Measurements from ENCODE around the gene AKAP13. TPM values are rescaled to one million over a fixed set of nuclear protein-coding genes. Genes with fewer than 3 reads are reported as not detected.

Gene AKAP13
- polyA plus RNA-seq, 1 donor from 2014 or later = 10.0 TPM

DNA sequence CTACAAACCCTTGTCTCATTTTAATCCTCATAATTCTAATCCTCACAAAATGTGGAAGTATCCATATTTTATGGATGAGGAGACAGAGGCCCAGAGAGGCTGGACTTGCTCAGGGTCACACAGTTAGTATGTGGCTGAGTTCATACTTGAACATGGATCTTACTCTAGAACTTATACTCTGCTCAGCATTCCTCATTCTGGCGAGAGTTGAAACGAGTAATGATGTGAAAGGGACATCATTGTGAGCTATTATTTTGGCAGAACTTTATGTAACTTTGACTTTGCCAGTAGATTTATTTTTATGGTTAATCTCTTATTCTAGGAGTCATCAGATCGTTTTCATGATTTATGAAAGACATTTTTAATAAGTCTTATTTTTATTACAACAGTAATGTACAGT lies 17.5 kb downstream of the AKAP13 start:
- no peak overlapping the region for H3K4me3 ChIP-seq (ENCODE audit: low read length)
- no peak overlapping the region for H3K9ac ChIP-seq (ENCODE audit: low read length)
- no peak for TF ChIP-seq EP300 (conservative IDR thresholded peaks at IDR 0.05; ENCODE audit: poor library complexity, severe bottlenecking)
- no peak for TF ChIP-seq CTCF (IDR thresholded peaks at IDR 0.05; ENCODE audit: poor library complexity, severe bottlenecking)
- no peak for TF ChIP-seq EZH2 (IDR thresholded peaks at IDR 0.05; ENCODE audit: borderline replicate concordance, insufficient read depth, low read length, poor library complexity, severe bottlenecking)
- TF ChIP-seq RAD21 (conservative IDR thresholded peaks at IDR 0.05) = no peak
- TF ChIP-seq SMC3 (conservative IDR thresholded peaks at IDR 0.05; ENCODE audit: poor library complexity) = no peak
- TF ChIP-seq REST (IDR thresholded peaks at IDR 0.05; ENCODE audit: borderline replicate concordance) = no peak
- TF ChIP-seq TAF1 (IDR thresholded peaks at IDR 0.05; ENCODE audit: low read depth) = no peak
- no peak for TF ChIP-seq POLR2AphosphoS5 (IDR thresholded peaks at IDR 0.05)
- TF ChIP-seq MXI1 (conservative IDR thresholded peaks at IDR 0.05; ENCODE audit: poor library complexity, severe bottlenecking) = no peak
- H3K36me3 ChIP-seq (ENCODE audit: insufficient read depth, low read length) = no peaks in the 10 kb centered on the region
- H3K27me3 ChIP-seq (ENCODE audit: insufficient read depth, low read depth, low read length) = no peaks in the 10 kb centered on the region
- H4K20me1 ChIP-seq (ENCODE audit: insufficient read depth) = no peaks in the 10 kb centered on the region
- peaks cover 25% of the 10 kb centered on the region for H3K79me2 ChIP-seq (replicated peaks; ENCODE audit: insufficient read depth, low read length)
- H3F3A ChIP-seq (ENCODE audit: insufficient read depth, low read length, poor library complexity, severe bottlenecking) = no peaks in the 10 kb centered on the region
- H3K27ac ChIP-seq (ENCODE audit: low read length) = no peak overlapping the region
- no peaks in the 10 kb centered on the region for H3K9me2 ChIP-seq (ENCODE audit: insufficient read depth, low read length)
- no peak overlapping the region for H3K4me2 ChIP-seq (ENCODE audit: low read length)
- no peak overlapping the region for H2AFZ ChIP-seq (ENCODE audit: low read depth, low read length)
- H3K9me3 ChIP-seq (ENCODE audit: low read length) = no peaks in the 10 kb centered on the region

DNA sequence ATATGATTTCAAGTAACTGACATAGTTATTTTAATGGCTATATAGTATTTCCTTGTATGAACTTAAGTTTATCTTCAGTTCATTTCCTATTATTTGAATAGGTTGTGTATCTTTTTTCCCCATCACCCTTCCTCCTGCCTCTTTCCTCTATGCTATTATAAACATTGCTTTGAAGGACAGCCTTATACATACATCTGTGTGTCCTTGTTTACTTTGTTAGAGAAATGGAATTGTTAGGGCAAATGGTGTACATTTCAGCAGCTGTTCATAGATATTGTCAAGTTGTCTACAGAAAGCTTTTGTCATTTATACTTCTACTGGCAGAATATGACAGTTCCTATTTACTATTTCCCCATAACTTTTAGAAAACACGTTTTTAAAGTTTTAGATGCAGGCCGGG lies 18.4 kb downstream of the AKAP13 start:
- Histone ChIP-seq H3K36me3 (ENCODE audit: insufficient read depth, low read length) (no peaks in the 10 kb centered on the region), H4K20me1 (ENCODE audit: insufficient read depth) (no peaks in the 10 kb centered on the region), H3K27ac (ENCODE audit: low read length) (no peak overlapping the region), H3K9me3 (ENCODE audit: low read length) (no peaks in the 10 kb centered on the region), H2AFZ (ENCODE audit: low read depth, low read length) (no peak overlapping the region), H3K4me3 (ENCODE audit: low read length) (no peak overlapping the region), H3F3A (ENCODE audit: insufficient read depth, low read length, poor library complexity, severe bottlenecking) (no peaks in the 10 kb centered on the region), H3K27me3 (ENCODE audit: insufficient read depth, low read depth, low read length) (no peaks in the 10 kb centered on the region), H3K79me2 (replicated peaks; ENCODE audit: insufficient read depth, low read length) (peaks cover 25% of the 10 kb centered on the region), H3K9me2 (ENCODE audit: insufficient read depth, low read length) (no peaks in the 10 kb centered on the region), H3K4me2 (ENCODE audit: low read length) (no peak overlapping the region), H3K9ac (ENCODE audit: low read length) (no peak overlapping the region)
- TF ChIP-seq REST (IDR thresholded peaks at IDR 0.05; ENCODE audit: borderline replicate concordance) (no peak), EZH2 (IDR thresholded peaks at IDR 0.05; ENCODE audit: borderline replicate concordance, insufficient read depth, low read length, poor library complexity, severe bottlenecking) (no peak), SMC3 (conservative IDR thresholded peaks at IDR 0.05; ENCODE audit: poor library complexity) (no peak), CTCF (IDR thresholded peaks at IDR 0.05; ENCODE audit: poor library complexity, severe bottlenecking) (no peak), TAF1 (IDR thresholded peaks at IDR 0.05; ENCODE audit: low read depth) (no peak), MXI1 (conservative IDR thresholded peaks at IDR 0.05; ENCODE audit: poor library complexity, severe bottlenecking) (no peak), RAD21 (conservative IDR thresholded peaks at IDR 0.05) (no peak), EP300 (conservative IDR thresholded peaks at IDR 0.05; ENCODE audit: poor library complexity, severe bottlenecking) (no peak)

Measured in neural cell (in vitro differentiated cells).